DMS153 (cell line): ENCODE measurements around the gene UBE2L5.

Source experiments
- DNase-seq: peaks from one replicate; lab custom pipeline; 2025; lab: John Stamatoyannopoulos, UW

The UBE2L5 gene

DNA sequence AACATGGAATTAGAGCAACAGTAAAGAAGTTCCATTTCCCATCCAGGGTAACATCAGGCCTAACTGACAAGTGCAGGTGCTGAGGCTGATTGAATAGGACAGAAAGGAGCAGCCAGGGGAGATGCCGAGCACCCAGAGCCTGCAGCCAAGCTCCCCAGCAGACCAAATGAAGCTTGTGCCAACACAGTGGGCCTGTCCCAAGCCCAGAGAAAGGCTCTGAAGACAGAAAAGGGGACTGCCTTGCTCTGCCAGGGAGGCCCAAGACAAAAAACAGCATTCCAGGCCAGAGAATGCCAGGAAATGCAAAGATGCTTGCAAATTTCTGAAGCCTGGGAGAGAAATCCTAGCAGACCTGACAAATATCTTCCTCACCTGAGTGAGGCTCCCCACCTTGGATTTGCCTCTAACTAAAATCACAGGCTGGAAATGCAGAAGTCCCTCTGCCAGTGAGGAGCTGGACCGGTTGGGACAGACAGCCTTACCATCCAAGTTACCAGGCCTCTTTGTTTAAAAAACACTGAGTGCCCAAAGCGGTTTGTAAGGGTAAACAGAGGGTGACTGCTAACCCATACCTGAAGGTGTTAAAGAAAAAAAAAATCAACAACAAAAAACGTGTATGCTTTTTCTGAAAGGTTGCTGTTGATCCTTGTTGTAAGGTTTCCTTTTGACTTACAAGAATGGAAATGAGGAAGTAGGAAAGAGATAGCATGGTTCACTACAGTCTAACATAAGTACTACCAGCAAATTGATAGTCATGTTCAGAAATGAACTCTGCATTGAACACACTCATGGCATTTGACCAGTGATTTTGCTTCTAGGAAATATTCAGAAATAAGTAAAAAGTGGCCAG, 55.3 kb downstream of the UBE2L5 start:
- DNase-seq = no peak
